Mucosa of descending colon (tissue), 3 donors: Measurements from ENCODE around the gene PRRC2B. TPM values are rescaled to one million over a fixed set of nuclear protein-coding genes. Genes with fewer than 3 reads are reported as not detected.
"Not testable (repeated sequence)": the region's sequence is repeated elsewhere in the genome, so short reads cannot be mapped to it uniquely, and the experiment has no call there.

ENCODE experiments used
- ATAC-seq: fragments of 200-7000 bp; cut with Tn5 transposase; one replicate; pipeline ENCODE4 v1.9.1; 2020; ENCODE audit warnings: mild to moderate bottlenecking, moderate library complexity
- DNase-seq, 3 donors: peaks; one replicate each; pipeline ENCODE4 v3.0.0-alpha.2; 2020
- H3K36me3 ChIP-seq: fragments of 200-600 bp; one replicate; pipeline ENCODE4 v1.8.0; 2021; ENCODE audit warnings: low read depth, mild to moderate bottlenecking
- H3K4me1 ChIP-seq: fragments of 200-600 bp; one replicate; pipeline ENCODE4 v1.8.0; 2021; ENCODE audit warnings: low read depth, mild to moderate bottlenecking
- H3K4me3 ChIP-seq: fragments of 200-600 bp; one replicate; pipeline ENCODE4 v1.8.0; 2021; ENCODE audit warnings: mild to moderate bottlenecking
- H3K9me3 ChIP-seq: fragments of 200-600 bp; one replicate; pipeline ENCODE4 v1.8.0; 2021; ENCODE audit warnings: mild to moderate bottlenecking
- intact Hi-C, 2 donors: fragments of 100-400 bp; cut with DNase I in 1 of 2; cut with micrococcal nuclease in 1 of 2; formaldehyde crosslinking; loops; one replicate each; pipeline versions ENCODE4 v1.11.0 to v1.11.1; 2022; cut with DNase I, micrococcal nuclease
- total RNA-seq, 3 donors: library from RNA; stranded (reverse); fragmentation: NEBNext Ultra II Directional in 2 of 3; extraction: Animal tissue kit (Norgen Biotek cat#: 25700) in 2 of 3; gene quantifications; one replicate each; pipeline versions ENCODE4 v1.2.1 to v1.2.4, GENCODE V29; 2021 to 2023
- TF ChIP-seq, protein P1 (sequence below): fragments of 200-600 bp; IDR thresholded peaks from one replicate; pipeline ENCODE4 v1.8.0; 2022; ENCODE audit warnings: antibody characterized with exemption, mild to moderate bottlenecking
- donor health status: DM: no; HTN: no; CAD: no; lungs with moderate emphysema.
- donor health status: DM: no; HTN: no; CAD: no.
- donor health status: DM: no; HTN: yes; CAD: no.

Gene PRRC2B
- total RNA-seq, 3 donors from 2014 or later = 105 to 175 (median 113) TPM

DNA sequence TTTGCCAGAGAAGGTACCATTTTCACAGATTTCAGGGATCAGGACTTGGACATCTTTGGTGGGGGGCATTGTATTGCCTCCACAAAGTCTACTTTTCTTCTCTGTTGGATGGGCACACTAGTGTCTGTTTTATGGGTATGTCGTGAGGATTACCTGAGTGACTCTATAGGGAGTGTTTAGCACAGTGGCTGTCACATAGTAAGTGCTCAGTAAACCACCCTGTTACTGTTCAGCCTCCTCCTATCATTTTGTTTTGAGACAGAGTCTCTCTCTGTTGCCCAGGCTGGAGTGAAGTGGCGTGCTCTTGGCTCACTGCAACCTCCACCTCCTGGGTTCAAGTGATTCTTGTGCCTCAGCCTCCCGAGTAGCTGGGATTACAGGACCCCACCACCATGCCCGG, 2.4 kb upstream of the PRRC2B start:
- H3K9me3 ChIP-seq = no peaks in the 10 kb centered on the region
- intact Hi-C loops = no loop called here
- H3K4me1 ChIP-seq = peaks cover 16% of the 10 kb centered on the region
- H3K4me3 ChIP-seq = no peak overlapping the region
- ATAC-seq (no peak), DNase-seq (no peak)
- TF ChIP-seq, protein P1, sequence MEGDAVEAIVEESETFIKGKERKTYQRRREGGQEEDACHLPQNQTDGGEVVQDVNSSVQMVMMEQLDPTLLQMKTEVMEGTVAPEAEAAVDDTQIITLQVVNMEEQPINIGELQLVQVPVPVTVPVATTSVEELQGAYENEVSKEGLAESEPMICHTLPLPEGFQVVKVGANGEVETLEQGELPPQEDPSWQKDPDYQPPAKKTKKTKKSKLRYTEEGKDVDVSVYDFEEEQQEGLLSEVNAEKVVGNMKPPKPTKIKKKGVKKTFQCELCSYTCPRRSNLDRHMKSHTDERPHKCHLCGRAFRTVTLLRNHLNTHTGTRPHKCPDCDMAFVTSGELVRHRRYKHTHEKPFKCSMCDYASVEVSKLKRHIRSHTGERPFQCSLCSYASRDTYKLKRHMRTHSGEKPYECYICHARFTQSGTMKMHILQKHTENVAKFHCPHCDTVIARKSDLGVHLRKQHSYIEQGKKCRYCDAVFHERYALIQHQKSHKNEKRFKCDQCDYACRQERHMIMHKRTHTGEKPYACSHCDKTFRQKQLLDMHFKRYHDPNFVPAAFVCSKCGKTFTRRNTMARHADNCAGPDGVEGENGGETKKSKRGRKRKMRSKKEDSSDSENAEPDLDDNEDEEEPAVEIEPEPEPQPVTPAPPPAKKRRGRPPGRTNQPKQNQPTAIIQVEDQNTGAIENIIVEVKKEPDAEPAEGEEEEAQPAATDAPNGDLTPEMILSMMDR = no peak
- H3K36me3 ChIP-seq = no peaks in the 10 kb centered on the region

DNA sequence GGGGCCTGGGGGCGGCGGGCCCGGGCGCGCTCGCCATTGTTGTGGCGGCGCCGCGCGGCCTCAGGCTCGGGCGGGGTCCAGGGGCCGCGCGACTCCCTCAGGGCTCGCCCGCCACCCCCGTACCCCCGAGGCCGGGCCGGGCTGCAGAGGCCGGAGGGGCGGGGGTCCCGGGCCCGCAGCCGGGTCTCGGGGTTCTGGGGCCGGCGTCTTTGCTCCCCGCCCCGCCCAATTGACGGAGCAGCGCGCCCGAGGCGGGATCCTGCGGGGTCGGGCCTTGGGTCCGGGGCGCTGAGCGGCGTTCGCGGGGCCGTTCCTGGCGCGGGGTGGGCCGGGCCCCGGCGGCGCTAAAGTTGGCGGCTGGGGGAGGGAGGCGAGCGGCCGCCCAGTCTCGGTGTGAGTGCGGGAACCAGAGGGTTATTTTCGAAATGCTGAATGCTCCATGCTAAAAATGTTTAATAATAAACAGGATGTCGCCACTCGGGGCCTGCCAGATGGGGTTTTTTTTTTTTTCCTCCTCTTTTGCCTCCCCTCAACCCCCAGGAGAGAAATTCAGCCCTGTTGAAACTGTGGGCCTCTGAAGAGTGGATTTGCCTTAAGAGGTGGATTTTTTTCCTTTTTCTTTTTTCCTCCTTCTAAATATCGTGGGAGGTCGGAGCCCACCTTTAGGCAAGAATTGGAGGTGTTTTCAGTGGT, 724 bp downstream of the PRRC2B start:
- TF ChIP-seq, protein P1 = no peak
- DNase-seq (peak; percentile 54 to 72 (median 71)), ATAC-seq (peak; percentile 41)
- no peaks in the 10 kb centered on the region for H3K9me3 ChIP-seq
- H3K4me3 ChIP-seq = peak overlapping the region; percentile 74
- peaks cover 37% of the 10 kb centered on the region for H3K4me1 ChIP-seq
- no peaks in the 10 kb centered on the region for H3K36me3 ChIP-seq
- intact Hi-C loops = no loop called here

DNA sequence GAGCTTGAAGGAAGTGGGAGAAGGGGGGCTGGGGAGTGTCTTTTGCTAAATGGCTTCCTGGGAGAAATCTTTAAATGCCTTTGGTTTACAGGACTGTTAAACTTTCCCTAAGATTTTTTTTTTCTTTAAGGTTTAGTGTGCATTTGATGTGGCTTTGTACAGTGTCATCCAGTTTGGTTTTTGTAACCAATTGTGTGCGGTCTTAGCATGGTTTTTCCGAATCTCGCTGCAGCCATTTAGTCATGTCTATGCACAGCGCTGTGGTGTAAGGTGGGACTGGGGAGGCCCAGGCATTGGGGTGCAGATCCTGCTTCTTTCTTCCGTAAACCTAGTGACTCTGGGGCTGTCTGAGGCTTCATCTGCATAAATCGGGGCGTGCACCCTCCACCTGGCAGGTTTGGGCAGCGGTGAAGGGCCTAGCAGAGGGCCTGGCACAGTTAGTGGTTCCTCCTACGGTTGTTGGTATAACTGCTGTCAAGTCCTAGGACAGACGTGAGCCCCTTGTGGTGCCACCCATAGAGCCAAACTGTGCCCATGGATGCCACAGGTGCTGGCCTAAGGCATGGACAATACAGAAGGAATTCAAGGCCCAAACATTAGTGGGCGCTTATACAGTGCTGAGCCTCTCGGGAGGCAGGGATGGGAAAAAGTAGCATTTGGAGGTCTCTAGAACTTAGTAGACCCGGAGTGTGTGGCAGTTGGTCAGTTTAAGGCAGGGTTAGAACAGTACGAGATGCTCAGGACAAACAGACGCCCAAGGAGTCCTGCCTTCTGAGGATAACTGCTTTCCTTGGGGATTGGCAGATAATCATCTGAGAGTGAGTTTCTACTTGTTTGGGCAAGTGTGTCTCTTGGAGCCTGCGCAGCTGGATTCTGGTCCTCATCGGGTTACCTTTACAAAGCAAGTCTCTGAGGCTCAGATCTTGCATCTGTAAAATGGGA, 1.5 kb downstream of the PRRC2B start:
- TF ChIP-seq, protein P1 = no peak
- ATAC-seq (peak; percentile 59), DNase-seq (peak; percentile 59 to 85 (median 67))

DNA sequence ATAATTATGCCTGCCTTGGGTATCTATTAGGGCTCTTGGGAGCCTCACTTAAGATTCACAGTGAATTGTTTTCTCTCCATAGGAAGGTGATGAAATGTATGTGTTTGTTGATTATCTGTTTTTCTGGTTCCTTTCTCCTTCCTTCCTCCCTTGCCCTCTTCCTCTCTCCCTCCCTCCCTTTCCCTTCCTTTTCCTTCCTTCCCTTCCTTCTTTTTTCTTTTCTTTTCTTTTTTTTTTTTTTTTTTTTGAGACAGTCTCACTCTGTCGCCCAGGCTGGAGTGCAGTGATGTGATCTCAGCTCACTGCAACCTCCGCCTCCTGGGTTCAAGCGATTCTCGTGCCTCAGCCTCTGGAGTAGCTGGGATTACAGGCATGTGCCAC, 2.2 kb downstream of the PRRC2B start:
- H3K9me3 ChIP-seq, H3K4me3 ChIP-seq, H3K36me3 ChIP-seq, ATAC-seq, intact Hi-C loops, DNase-seq: not testable (repeated sequence)
- H3K4me1 ChIP-seq = peaks cover 42% of the 10 kb centered on the region

More for the DNA sequence above, 1.5 kb downstream of the PRRC2B start:
- peak overlapping the region; percentile 74 for H3K4me3 ChIP-seq
- H3K9me3 ChIP-seq = no peaks in the 10 kb centered on the region
- intact Hi-C loops = no loop called here
- H3K36me3 ChIP-seq = no peaks in the 10 kb centered on the region
- H3K4me1 ChIP-seq = peaks cover 38% of the 10 kb centered on the region

DNA sequence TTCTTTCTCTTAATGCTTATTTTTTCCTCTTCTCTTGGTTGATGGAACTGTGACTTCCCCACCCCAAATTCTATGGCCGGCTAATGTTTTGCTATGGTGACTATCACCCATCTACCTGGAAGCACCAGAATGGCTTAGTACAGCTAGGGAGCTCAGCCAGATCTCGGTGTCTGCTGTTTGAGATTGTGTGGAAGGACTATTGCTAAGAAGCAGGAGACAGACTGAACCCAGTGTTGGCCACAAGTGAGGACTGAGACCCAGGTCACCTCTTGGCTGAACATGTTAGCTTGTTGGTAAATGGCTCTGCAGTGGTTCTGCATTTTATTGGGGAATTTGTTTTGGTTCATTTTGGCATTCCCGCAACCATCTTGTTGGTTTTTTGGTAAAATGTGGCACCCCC, 2.7 kb downstream of the PRRC2B start:
- Histone ChIP-seq H3K36me3 (no peaks in the 10 kb centered on the region), H3K9me3 (no peaks in the 10 kb centered on the region), H3K4me1 (peaks cover 42% of the 10 kb centered on the region), H3K4me3 (no peak overlapping the region)
- intact Hi-C loops = no loop called here
- no peak for ATAC-seq
- DNase-seq = no peak
- TF ChIP-seq, protein P1 = no peak
